ENCODE data around the gene ZNF81. TPM values are rescaled to one million over a fixed set of nuclear protein-coding genes. Genes with fewer than 3 reads are reported as not detected.

ZNF81 gene
- total RNA-seq, 1 donor from 2014 or later, result 11.0 TPM

DNA sequence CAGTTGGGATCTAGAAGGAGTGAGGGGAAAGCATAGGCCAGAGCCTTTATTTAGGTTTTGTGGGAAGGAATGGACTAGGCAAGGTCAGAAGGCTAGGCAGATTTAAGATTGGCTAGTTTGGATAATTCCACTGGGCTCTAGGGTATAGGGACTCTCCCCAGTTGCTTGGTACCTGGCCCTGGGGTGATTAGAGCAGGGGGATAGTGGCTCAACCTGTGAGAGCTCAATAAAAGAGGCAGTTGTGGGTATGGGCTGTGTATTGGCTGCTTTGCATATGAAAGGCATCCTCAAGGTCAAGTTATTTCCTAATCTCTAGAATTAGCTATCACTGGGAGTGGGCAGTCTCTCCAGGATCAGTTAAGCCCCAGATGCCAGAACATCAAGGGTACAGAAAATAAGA is 61.3 kb downstream of the ZNF81 start:
- H3K4me3 Mint-ChIP-seq, result no peak overlapping the region
- ATAC-seq (ENCODE audit: low read depth), result no peak
- no peak for DNase-seq
- H3K36me3 Mint-ChIP-seq (ENCODE audit: low read depth), result peaks cover 24% of the 10 kb centered on the region
- no peak overlapping the region for H3K27ac Mint-ChIP-seq
- ChIA-PET CTCF (no interaction called here), POLR2A (no interaction called here)
- intact Hi-C loops (cut with micrococcal nuclease), result no loop called here
- H3K9me3 Mint-ChIP-seq, result no peaks in the 10 kb centered on the region
- no peak for TF ChIP-seq CTCF (IDR thresholded peaks at IDR 0.05)
- H3K27me3 Mint-ChIP-seq, result no peaks in the 10 kb centered on the region
- peaks cover 13% of the 10 kb centered on the region for H3K4me1 Mint-ChIP-seq

- CTCF ChIA-PET, result no interaction called here
These were observed 64.1 kb downstream of the ZNF81 start for GRCh38 chrX:47900833-47901232.

DNA sequence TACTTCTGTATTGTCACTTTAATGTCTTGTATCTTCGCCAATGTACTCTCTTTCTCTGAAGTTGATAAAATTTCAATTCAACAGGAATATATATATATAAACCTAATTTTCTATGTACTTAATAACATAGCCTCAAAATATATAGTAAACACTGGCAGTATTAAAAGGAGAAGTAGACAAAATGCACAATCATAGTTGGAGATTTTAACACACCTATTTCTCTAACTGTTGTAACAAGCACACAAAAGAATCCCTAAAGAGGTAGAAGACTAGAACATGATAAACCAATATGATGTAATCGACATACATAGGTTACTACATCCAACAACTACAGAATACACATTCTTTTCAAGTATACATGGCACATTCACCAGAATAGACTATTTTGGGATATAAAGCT is 65.5 kb downstream of the ZNF81 start:
- ChIA-PET CTCF (no interaction called here), POLR2A (no interaction called here)
- no peak overlapping the region for H3K4me3 Mint-ChIP-seq
- ATAC-seq (ENCODE audit: low read depth) (no peak), DNase-seq (no peak)
- no peak overlapping the region for H3K27ac Mint-ChIP-seq
- peaks cover 3% of the 10 kb centered on the region for H3K36me3 Mint-ChIP-seq (ENCODE audit: low read depth)
- no peaks in the 10 kb centered on the region for H3K9me3 Mint-ChIP-seq
- no peaks in the 10 kb centered on the region for H3K27me3 Mint-ChIP-seq
- H3K4me1 Mint-ChIP-seq, result peaks cover 13% of the 10 kb centered on the region
- TF ChIP-seq CTCF (IDR thresholded peaks at IDR 0.05), result no peak
- intact Hi-C loops (cut with micrococcal nuclease), result no loop called here

More at GRCh38 chrX:47900833-47901232, 64.1 kb downstream of the ZNF81 start:
- DNase-seq, result no peak
- POLR2A ChIA-PET, result no interaction called here
- Mint-ChIP-seq H3K36me3 (ENCODE audit: low read depth) (peaks cover 12% of the 10 kb centered on the region), H3K4me1 (peaks cover 13% of the 10 kb centered on the region), H3K27ac (no peak overlapping the region), H3K9me3 (no peaks in the 10 kb centered on the region), H3K27me3 (no peaks in the 10 kb centered on the region), H3K4me3 (no peak overlapping the region)
- intact Hi-C loops (cut with micrococcal nuclease), result no loop called here
- TF ChIP-seq CTCF (IDR thresholded peaks at IDR 0.05), result no peak
- no peak for ATAC-seq (ENCODE audit: low read depth)

DNA sequence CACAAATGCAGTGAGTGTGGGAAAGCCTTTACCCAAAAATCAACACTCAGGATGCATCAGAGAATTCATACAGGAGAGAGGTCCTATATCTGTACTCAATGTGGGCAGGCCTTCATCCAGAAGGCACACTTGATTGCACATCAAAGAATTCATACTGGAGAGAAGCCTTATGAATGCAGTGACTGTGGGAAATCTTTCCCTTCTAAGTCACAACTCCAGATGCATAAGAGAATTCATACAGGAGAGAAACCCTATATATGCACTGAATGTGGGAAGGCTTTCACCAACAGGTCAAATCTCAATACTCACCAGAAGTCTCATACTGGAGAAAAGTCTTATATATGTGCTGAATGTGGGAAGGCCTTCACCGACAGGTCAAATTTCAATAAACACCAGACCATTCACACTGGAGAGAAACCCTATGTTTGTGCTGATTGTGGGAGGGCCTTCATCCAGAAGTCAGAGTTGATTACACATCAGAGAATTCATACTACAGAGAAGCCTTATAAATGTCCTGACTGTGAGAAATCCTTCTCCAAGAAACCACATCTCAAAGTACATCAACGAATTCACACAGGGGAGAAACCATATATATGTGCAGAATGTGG is 79.3 kb downstream of the ZNF81 start:
- no peak for TF ChIP-seq CTCF (IDR thresholded peaks at IDR 0.05)
- ChIA-PET POLR2A (no interaction called here), CTCF (no interaction called here)
- Mint-ChIP-seq H3K27me3 (no peaks in the 10 kb centered on the region), H3K9me3 (peaks cover 10% of the 10 kb centered on the region), H3K27ac (no peak overlapping the region), H3K4me1 (no peaks in the 10 kb centered on the region), H3K4me3 (no peak overlapping the region), H3K36me3 (ENCODE audit: low read depth) (peaks cover 51% of the 10 kb centered on the region)
- DNase-seq, result no peak
- ATAC-seq (ENCODE audit: low read depth), result no peak
- intact Hi-C loops (cut with micrococcal nuclease), result no loop called here

DNA sequence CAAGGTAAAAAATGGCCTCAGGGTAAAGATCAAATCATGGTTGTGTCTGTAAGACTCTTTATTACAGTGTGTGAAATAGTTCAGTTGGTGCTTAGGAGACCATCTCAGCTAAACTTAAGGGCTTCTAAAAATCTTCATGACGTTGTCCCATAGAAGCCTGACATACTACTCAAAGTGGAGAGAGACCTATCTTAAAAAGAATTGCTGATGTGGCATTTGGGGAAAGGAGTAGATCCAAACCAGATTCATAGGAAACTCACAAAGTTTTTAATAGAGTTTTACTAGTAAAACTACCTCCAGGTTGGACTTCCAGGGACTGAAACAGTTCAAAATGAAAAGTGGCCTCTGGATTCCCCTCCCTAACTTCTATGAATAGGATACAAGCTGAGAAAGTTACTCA is 81.6 kb downstream of the ZNF81 start:
- Mint-ChIP-seq H3K36me3 (ENCODE audit: low read depth) (peaks cover 41% of the 10 kb centered on the region), H3K4me1 (no peaks in the 10 kb centered on the region), H3K9me3 (peaks cover 7% of the 10 kb centered on the region), H3K27ac (no peak overlapping the region), H3K4me3 (no peak overlapping the region), H3K27me3 (no peaks in the 10 kb centered on the region)
- intact Hi-C loops (cut with micrococcal nuclease), result no loop called here
- CTCF ChIA-PET, result no interaction called here
- no peak for ATAC-seq (ENCODE audit: low read depth)
- no peak for DNase-seq
- POLR2A ChIA-PET, result no interaction called here
- no peak for TF ChIP-seq CTCF (IDR thresholded peaks at IDR 0.05)
